ENCODE results near the gene HSPA12B. TPM values are rescaled to one million over a fixed set of nuclear protein-coding genes. Genes with fewer than 3 reads are reported as not detected.

The HSPA12B gene
- 3.9 and 16.3 TPM in 2 replicates for total RNA-seq

GRCh38 chr20:3732327-3733118 lies at the start of gene HSPA12B:
HSPA12B (plus strand) TSS chr20:3732685; CDS start chr20:3738675, 5,990 bp downstream.

DNA sequence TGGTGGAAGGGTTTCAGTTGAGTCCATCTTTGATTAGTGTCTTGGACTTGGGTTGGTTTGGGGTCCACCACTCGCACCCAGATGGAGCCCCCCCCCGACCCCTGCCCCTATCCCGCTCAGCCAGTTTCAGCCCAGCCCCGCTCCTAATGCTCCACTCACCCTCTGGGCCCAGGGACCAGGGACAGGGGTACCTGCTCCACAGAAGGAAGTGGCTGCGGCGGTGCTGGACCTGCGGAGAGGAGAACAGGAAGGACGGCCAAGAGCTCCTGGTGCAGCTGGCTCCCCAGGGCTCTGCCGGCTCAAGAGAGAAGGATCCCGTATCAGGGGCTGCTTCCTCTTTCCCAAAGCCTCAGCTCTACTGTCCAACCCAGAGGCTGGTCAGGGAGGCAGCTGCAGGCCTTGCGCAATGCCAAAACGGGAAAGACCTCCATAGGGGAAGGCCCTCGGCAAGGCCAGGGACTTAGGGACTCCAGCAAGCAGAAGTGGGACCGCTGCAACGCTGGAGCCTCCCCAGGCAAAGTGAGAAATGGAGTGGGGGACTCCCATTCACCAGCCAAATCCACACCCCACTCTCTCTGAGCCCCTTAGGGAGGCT lies 20.1 kb upstream of the HSPA12B start, which contains the start of gene SIGLEC1:
SIGLEC1 (minus strand) TSS at position 322 of the 595 bp plus-strand sequence. CDS start 5,472 bp downstream, outside the sequence.

DNA sequence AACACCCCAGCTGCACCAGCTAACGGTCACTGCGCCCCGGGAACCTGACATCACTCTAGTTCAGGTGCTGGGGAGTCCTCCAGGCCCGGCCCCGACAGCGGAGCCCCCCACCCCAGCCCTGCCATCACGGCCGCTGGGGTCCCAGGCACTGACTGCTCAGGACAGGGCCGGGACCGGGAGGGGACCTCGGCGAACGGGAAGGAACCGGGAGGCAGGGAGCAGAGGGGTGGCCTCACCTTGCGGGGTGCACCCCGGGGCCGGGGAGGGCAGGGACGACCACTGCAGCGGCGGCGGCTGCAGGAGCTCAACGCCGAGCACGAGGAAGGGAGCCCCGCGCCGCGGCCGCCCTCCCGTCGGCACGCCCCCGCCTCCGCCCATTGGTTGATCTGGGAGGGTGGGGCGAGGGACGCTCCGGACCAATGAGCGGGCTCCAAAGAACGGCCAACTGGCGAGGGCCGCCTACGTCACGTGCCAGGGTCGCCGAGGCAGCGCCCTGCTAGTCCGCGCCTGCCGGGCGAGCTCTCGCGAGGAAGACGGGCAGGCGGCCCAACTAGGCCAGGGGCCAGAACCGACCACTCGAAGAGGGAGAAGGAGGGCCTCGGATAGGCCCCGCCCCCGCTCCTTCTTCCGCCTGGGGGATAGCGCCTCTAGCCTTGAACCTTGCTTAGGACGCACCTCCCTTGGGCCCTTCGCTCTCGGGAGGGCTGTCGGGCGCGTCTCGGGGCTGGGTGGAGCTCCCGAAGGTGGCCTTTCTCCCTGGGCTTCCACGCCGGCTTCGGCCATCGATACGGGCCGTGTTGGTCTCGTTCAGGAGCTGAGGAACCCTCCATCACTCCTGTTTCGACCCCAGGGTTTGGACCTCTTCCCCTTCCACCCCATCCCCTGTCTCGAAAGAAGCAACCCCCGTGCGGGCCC lies 35.2 kb downstream of the HSPA12B start, which contains the start of gene ADISSP:
ADISSP (minus strand) TSS at position 327 of the 915 bp plus-strand sequence. CDS start 7,653 bp downstream, outside the sequence.

DNA sequence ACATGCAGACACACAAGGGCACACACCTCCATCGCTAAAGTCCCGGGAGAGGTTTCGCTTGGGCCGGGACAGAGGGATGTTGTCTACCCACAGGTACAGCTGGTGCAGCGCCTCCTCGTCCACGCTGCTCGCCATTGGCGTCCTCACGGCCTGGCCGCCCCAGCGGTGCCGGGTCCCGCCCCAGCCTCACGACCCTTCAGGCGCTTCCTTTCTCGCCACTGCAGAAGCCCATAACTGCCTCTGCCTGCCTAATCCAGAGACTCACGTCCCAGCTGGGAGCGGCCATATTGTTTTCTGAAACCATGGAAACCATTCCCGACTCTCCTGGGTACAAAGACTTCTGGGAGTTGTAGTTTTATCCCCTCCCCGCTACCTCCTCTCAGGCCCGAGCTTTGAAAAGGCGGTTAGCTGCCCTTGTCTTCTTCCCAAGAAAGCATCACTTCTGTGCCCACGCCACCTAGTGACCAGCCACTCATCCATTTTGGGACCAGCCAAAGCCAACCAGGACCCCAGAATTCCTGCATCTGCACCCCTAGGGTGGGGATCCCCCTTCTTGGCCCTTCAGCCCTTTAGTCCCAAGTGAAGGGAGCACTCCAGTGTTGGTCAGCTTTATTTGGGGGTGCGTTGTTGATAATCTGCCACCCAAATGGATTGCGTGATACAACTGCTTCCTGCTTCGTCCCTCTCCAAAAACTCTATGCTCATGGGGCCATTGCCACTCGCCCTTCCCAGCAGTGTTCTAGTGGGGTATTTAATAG lies 48.8 kb downstream of the HSPA12B start, which contains the start of gene SPEF1:
SPEF1 (minus strand) TSS at position 296 of the 758 bp plus-strand sequence; CDS start at position 135, 161 bp downstream.

DNA sequence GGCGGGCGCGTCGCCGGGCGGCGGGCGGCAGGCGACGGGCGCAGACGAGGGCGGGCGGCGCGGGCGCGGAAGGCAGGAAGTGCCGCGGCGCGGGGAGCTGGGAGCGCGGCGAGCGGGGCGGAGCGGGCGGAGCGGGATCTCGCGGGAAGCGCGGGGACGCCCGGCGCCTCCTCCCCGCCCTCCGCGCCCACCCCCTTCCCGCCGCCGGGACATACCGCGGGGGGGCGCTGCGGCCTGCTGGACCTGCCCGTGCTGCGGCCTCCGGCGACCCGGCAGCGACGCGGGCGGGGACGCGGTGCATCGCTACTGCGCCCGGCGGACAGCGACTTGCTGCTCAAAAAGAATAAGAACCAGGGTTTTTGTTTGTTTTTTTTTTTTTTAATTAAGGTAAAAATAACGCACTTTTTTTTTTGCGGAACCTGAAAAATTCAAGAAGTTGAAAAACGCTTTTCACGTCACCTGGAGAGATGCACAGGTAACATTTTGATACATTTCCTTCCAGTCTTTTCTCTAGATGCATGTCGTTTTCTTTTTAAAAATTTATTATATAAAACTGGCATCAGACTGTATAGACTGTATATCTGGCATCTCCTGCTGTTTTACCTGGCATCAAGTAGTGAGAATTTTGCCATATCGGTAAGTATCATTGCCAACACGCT lies 54.3 kb downstream of the HSPA12B start, which contains the start of gene CENPB:
CENPB (minus strand) TSS at position 76 of the 659 bp plus-strand sequence. CDS start 257 bp downstream, outside the sequence.

DNA sequence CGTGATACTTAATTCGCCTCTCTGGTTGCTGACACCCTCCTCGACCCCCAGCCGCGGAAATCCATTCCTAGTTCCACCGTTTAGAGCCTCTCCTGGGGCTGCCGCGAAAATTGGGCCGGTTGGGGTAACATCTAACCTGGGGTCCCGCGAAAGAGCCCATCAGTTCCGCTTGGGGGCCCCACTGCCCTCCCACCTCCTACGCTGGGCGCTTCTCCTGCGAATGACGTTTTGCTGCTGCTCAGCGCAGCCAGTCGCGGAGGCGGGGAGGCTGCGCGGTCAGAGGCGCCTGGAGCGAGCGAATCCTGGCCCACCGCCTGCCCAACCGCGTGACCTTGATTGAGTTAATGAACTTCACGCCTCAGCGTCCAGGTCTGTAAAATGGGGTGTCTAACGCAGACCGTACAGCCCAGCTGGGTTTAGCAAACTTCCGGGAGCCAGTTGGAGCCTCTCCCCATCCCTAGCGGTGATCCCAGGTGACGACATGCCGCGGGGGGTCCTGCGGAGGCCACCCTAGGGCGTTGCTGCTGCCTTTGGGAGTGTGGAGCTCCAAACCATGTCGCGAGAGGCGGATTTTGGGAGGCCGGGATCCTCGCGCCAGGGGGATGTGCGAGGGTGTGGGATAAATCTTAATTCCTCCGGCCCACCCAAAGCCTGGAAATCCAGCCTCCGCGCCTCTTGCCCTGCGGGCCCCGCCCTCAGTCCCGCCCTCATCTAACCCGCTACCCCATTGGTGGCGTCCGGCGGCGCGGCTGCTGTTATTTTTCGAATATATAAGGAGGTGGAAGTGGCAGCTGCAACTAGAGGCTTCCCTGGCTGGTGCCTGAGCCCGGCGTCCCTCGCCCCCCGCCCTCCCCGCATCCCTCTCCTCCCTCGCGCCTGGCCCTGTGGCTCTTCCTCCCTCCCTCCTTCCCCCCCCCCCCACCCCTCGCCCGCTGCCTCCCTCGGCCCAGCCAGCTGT lies 63.3 kb downstream of the HSPA12B start, which contains the start of gene CDC25B:
CDC25B (plus strand) TSS at position 800 of the 958 bp plus-strand sequence. CDS start 222 bp downstream, outside the sequence.

Other genes starting within 250 kb of the HSPA12B start
- not detected in 2 replicates for gene GFRA4, start 69.3 kb upstream of the HSPA12B start, total RNA-seq
- 0.32 and 0.76 TPM in 2 replicates for gene ADAM33, start 50.7 kb upstream of the HSPA12B start, total RNA-seq
- gene SIGLEC1, start 20.1 kb upstream of the HSPA12B start, total RNA-seq = not detected in 2 replicates
- 20.2 and 29.6 TPM in 2 replicates for gene ADISSP, start 35.1 kb downstream of the HSPA12B start, total RNA-seq
- not detected in 2 replicates for gene SPEF1, start 48.8 kb downstream of the HSPA12B start, total RNA-seq
- gene CENPB, start 54.1 kb downstream of the HSPA12B start, total RNA-seq = 96.8 and 118 TPM in 2 replicates
- 10.7 and 14.9 TPM in 2 replicates for gene CDC25B, start 63.6 kb downstream of the HSPA12B start, total RNA-seq
- 10.7 and 16.4 TPM in 2 replicates for gene AP5S1, start 87.9 kb downstream of the HSPA12B start, total RNA-seq
- 12.0 and 12.9 TPM in 2 replicates for gene MAVS, start 114.1 kb downstream of the HSPA12B start, total RNA-seq
- 60.7 and 88.1 TPM in 2 replicates for gene PANK2, start 156.7 kb downstream of the HSPA12B start, total RNA-seq

Measured in epithelial cell of umbilical artery (primary cell).